Fibroblast of lung (primary cell): ENCODE data around the gene KRTAP10-5. TPM values are rescaled to one million over a fixed set of nuclear protein-coding genes. Genes with fewer than 3 reads are reported as not detected.

ENCODE experiments used
- DNase-seq, 2 donors: peaks; one replicate each; pipeline versions ENCODE4 v3.0.0 to v3.0.0-alpha.2; 2010; ENCODE audit warnings: low read depth in 2 of 2
- H2AFZ ChIP-seq: 2 replicates; pipeline ENCODE4 v1.5.1; 2012; ENCODE audit warnings: low read length, control low read depth, inconsistent platforms
- H3K27ac ChIP-seq: 2 replicates; pipeline ENCODE4 v1.5.1; 2011; ENCODE audit warnings: low read length, control low read depth; ENCODE audit not compliant: insufficient read depth
- H3K27me3 ChIP-seq: 2 replicates; pipeline ENCODE4 v1.5.1; 2011; ENCODE audit warnings: mild to moderate bottlenecking, low read length; ENCODE audit not compliant: control insufficient read depth, insufficient read depth
- H3K36me3 ChIP-seq: 2 replicates; pipeline ENCODE4 v1.5.1; 2011; ENCODE audit warnings: low read length; ENCODE audit not compliant: control insufficient read depth, insufficient read depth
- H3K4me1 ChIP-seq: 2 replicates; pipeline ENCODE4 v1.5.1; 2011; ENCODE audit warnings: low read length; ENCODE audit not compliant: control insufficient read depth, insufficient read depth; ENCODE audit errors: extremely low read depth
- H3K4me2 ChIP-seq: 2 replicates; pipeline ENCODE4 v1.5.1; 2011; ENCODE audit warnings: low read length, control low read depth; ENCODE audit not compliant: insufficient read depth; ENCODE audit errors: extremely low read depth
- H3K4me3 ChIP-seq, 4 experiments: fragments of 200-600 bp in 1 of 4; sonication (generic) in 1 of 4; replicated peaks in 1 of 4; 2 replicates each; pipeline ENCODE4 v1.5.1; 2011 to 2016; ENCODE audit warnings: low read length in 4 of 4, low read depth in 3 of 4, mild to moderate bottlenecking in 3 of 4, control low read depth in 2 of 4, inconsistent platforms in 1 of 4, mixed read lengths in 1 of 4; ENCODE audit not compliant: insufficient read depth in 1 of 4; ENCODE audit errors: control extremely low read depth in 1 of 4
- H3K79me2 ChIP-seq: 2 replicates; pipeline ENCODE4 v1.5.1; 2012; ENCODE audit warnings: mild to moderate bottlenecking, low read length, inconsistent platforms; ENCODE audit not compliant: control insufficient read depth, insufficient read depth
- H3K9ac ChIP-seq: 2 replicates; pipeline ENCODE4 v1.5.1; 2011; ENCODE audit warnings: mild to moderate bottlenecking, low read length, control low read depth; ENCODE audit not compliant: insufficient read depth
- H3K9me3 ChIP-seq: 2 replicates; pipeline ENCODE4 v1.5.1; 2012; ENCODE audit warnings: low read depth, low read length; ENCODE audit not compliant: control insufficient read depth, insufficient read depth
- H4K20me1 ChIP-seq: 2 replicates; pipeline ENCODE4 v1.5.1; 2011; ENCODE audit warnings: low read length; ENCODE audit not compliant: control insufficient read depth, insufficient read depth; ENCODE audit errors: extremely low read depth
- CTCF ChIP-seq, 2 donors: IDR thresholded peaks in 1 of 2; conservative IDR thresholded peaks in 1 of 2; 1 replicate in 1 of 2; 2 replicates in 1 of 2; pipeline ENCODE4 v1.5.1; 2011 to 2012; ENCODE audit warnings: low read length in 2 of 2, control low read depth in 1 of 2, inconsistent platforms in 1 of 2, low read depth in 1 of 2, mild to moderate bottlenecking in 1 of 2
- EZH2 ChIP-seq: IDR thresholded peaks from 2 replicates; pipeline ENCODE4 v1.5.1; 2012; ENCODE audit warnings: low read length, control low read depth, mild to moderate bottlenecking; ENCODE audit errors: missing control alignments
- polyA plus RNA-seq, 2 donors: library from polyadenylated mRNA; depleted of rRNA in 1 of 2; stranded (reverse) in 1 of 2; unstranded in 1 of 2; fragments of >200 nt; gene quantifications; 2 replicates each; pipeline ENCODE4 v1.2.1, GENCODE V29; 2011 to 2012; ENCODE audit warnings: missing spikeins in 1 of 2
- total RNA-seq: library from RNA; depleted of rRNA; stranded (reverse); fragments of >200 nt; gene quantifications from 2 replicates; pipeline ENCODE4 v1.2.1, GENCODE V29; 2014

Gene KRTAP10-5
- total and polyA plus RNA-seq, 2 donors (not counting 1 experiment from before 2014, with no cell fraction given): not detected

- Histone ChIP-seq H3K27ac (no peak overlapping the region), H3K4me1 (no peaks in the 10 kb centered on the region), H3K9me3 (no peaks in the 10 kb centered on the region), H2AFZ (no peak overlapping the region), H3K9ac (no peak overlapping the region), H3K4me3 (no peak overlapping the region), H3K79me2 (no peaks in the 10 kb centered on the region), H3K27me3 (no peaks in the 10 kb centered on the region), H4K20me1 (no peaks in the 10 kb centered on the region), H3K36me3 (no peaks in the 10 kb centered on the region), H3K4me2 (no peak overlapping the region)
- TF ChIP-seq EZH2 (no peak), CTCF (conservative IDR thresholded peaks at IDR 0.05 in 1 of 2, IDR thresholded peaks at IDR 0.05 in 1 of 2; ENCODE audit: low read depth in 1 of 2, low read length in 2 of 2) (no peak)
- DNase-seq: no peak
These were observed 10.4 kb downstream of the KRTAP10-5 start for GRCh38 chr21:44569861-44570517.

DNA sequence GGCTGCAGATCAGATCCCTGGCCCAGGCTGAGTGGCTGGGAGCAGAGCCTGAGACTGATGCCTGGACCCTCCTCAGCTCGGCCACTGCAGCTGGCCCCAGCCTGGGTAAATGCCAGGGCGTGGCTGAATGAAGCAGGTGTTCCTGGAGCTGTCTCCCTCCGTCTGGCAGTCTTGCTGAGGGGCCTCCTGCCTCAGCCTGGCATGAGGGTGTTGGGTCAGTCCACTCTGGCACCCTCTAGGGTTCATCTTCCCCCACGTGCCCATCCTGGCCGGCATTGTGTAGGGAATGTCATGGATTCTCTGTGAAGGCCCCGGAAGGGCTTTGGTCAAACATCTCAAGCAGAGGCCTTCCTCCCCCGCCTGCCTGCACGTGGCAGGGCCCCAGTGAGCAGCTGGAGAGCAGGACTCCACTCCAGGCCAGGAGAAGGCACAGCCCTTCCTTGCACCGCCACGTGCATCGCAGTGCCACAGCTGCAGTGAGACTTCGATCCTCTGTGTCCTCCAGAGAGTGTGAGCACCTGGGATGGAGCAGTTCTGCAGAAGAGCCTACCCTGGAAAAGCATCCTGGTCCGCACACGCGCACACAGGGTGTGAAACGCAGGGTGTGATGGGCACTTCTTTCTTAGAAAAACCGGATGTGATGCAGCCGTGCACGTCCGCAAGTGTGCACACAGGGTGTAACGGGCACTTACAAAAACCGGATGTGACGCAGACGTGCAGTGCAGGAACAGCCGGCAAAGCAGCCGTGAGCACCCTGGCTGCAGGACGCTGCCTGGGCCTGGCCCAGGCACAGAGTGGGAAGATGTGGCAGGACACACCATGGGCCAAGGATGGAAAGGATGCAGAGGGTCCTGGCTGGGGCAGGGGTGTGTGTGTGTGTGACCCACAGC is 11.5 kb downstream of the KRTAP10-5 start:
- Histone ChIP-seq H3K36me3 (no peaks in the 10 kb centered on the region), H3K4me3 (no peak overlapping the region), H3K79me2 (no peaks in the 10 kb centered on the region), H3K27ac (no peak overlapping the region), H3K9me3 (no peaks in the 10 kb centered on the region), H3K9ac (no peak overlapping the region), H3K27me3 (no peaks in the 10 kb centered on the region), H2AFZ (no peak overlapping the region), H4K20me1 (no peaks in the 10 kb centered on the region), H3K4me2 (no peak overlapping the region), H3K4me1 (no peaks in the 10 kb centered on the region)
- TF ChIP-seq EZH2: no peak
- TF ChIP-seq CTCF (conservative IDR thresholded peaks at IDR 0.05 in 1 of 2, IDR thresholded peaks at IDR 0.05 in 1 of 2; ENCODE audit: low read depth in 1 of 2, low read length in 2 of 2): no peak
- DNase-seq: no peak

DNA sequence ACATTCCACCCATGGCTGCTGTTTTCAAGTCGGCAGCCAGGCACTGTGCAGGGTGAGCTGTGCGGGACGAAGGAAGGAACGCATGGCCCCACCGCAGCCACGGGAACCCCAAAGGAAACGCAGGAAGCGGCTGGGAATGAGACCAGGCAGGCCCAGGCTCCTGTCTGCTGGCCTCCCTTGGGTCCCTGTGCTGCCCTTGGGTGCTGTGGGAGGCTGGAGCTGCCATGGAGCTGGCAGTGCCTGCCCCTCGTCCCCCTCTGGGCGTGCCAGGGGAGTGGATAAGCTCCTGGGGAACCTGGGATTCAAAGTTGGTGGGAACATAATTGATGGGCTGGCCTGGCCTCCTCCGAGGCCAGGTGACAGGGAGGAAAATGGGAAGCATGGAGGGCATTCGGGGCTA is 12.1 kb downstream of the KRTAP10-5 start:
- no peak overlapping the region for H3K4me3 ChIP-seq
- no peak for DNase-seq
- H4K20me1 ChIP-seq: no peaks in the 10 kb centered on the region
- no peaks in the 10 kb centered on the region for H3K36me3 ChIP-seq
- H3K9ac ChIP-seq: no peak overlapping the region
- H3K4me1 ChIP-seq: no peaks in the 10 kb centered on the region
- no peaks in the 10 kb centered on the region for H3K79me2 ChIP-seq
- H3K27ac ChIP-seq: no peak overlapping the region
- H2AFZ ChIP-seq: no peak overlapping the region
- H3K27me3 ChIP-seq: no peaks in the 10 kb centered on the region
- no peak overlapping the region for H3K4me2 ChIP-seq
- TF ChIP-seq EZH2 (no peak), CTCF (conservative IDR thresholded peaks at IDR 0.05 in 1 of 2, IDR thresholded peaks at IDR 0.05 in 1 of 2; ENCODE audit: low read depth in 1 of 2, low read length in 2 of 2) (no peak)
- no peaks in the 10 kb centered on the region for H3K9me3 ChIP-seq
